HepG2 (cell line): Measurements from ENCODE around the gene GDF7. TPM values are rescaled to one million over a fixed set of nuclear protein-coding genes. Genes with fewer than 3 reads are reported as not detected.

ENCODE experiments used
- ARID2 ChIP-seq: sonication (generic); formaldehyde crosslinking; IDR thresholded peaks from 2 replicates; pipeline ENCODE4 v1.8.1; 2022; ENCODE audit warnings: mild to moderate bottlenecking, missing genetic modification reagents, borderline replicate concordance
- BORCS8-MEF2B ChIP-seq: sonication (generic); formaldehyde crosslinking; IDR thresholded peaks from 2 replicates; pipeline ENCODE4 v1.8.0; 2022; ENCODE audit warnings: mild to moderate bottlenecking, missing genetic modification reagents
- CBX1 ChIP-seq: IDR thresholded peaks from one replicate; pipeline ENCODE4 v1.6.1; 2016; ENCODE audit warnings: antibody characterized with exemption, low read depth
- CEBPG ChIP-seq: IDR thresholded peaks from 2 replicates; pipeline ENCODE4 v1.6.1; 2016
- CREB1 ChIP-seq, 2 experiments: fragments of 450-650 bp in 1 of 2; IDR thresholded peaks; 2 replicates each; pipeline ENCODE4 v1.6.1; 2016 to 2017; ENCODE audit warnings: control low read depth in 1 of 2, mild to moderate bottlenecking in 1 of 2, missing compliant biosample characterization in 1 of 2, missing genetic modification characterization in 1 of 2
- GLI4 ChIP-seq: sonication (generic); formaldehyde crosslinking; IDR thresholded peaks from 2 replicates; pipeline ENCODE4 v1.5.1; 2020; ENCODE audit warnings: missing genetic modification reagents, mild to moderate bottlenecking, moderate library complexity, borderline replicate concordance
- HDAC2 ChIP-seq: sonication (generic); formaldehyde crosslinking; IDR thresholded peaks from 2 replicates; pipeline ENCODE4 v1.4.0; 2020; ENCODE audit warnings: missing genetic modification reagents
- HHEX ChIP-seq: IDR thresholded peaks from 2 replicates; pipeline ENCODE4 v1.6.1; 2016; ENCODE audit warnings: control low read depth
- HINFP ChIP-seq: sonication (generic); formaldehyde crosslinking; IDR thresholded peaks from 2 replicates; pipeline ENCODE4 v1.4.0; 2020; ENCODE audit warnings: low read depth, mild to moderate bottlenecking, missing genetic modification reagents
- HMG20B ChIP-seq: conservative IDR thresholded peaks from 2 replicates; pipeline ENCODE4 v1.6.1; 2016; ENCODE audit warnings: missing genetic modification reagents, missing compliant biosample characterization
- IRF1 ChIP-seq: sonication (generic); formaldehyde crosslinking; IDR thresholded peaks from 2 replicates; pipeline ENCODE4 v1.4.0; 2020; ENCODE audit warnings: low read depth, mild to moderate bottlenecking, missing genetic modification reagents
- MTF1 ChIP-seq: sonication (generic); formaldehyde crosslinking; IDR thresholded peaks from 2 replicates; pipeline ENCODE4 v1.5.0; 2020; ENCODE audit warnings: missing genetic modification reagents
- NAIF1 ChIP-seq: sonication (generic); formaldehyde crosslinking; IDR thresholded peaks from 2 replicates; pipeline ENCODE4 v1.5.0; 2020; ENCODE audit warnings: mild to moderate bottlenecking, missing genetic modification reagents, borderline replicate concordance
- RBFOX2 ChIP-seq: fragments of 200-400 bp; formaldehyde crosslinking; IDR thresholded peaks from 2 replicates; pipeline ENCODE4 v1.6.1; 2017; ENCODE audit warnings: low read depth, mild to moderate bottlenecking, low read length
- TBL1XR1 ChIP-seq: fragments of 150-350 bp; IDR thresholded peaks from 2 replicates; pipeline ENCODE4 v1.6.1; 2014; ENCODE audit warnings: borderline replicate concordance, low read length; ENCODE audit not compliant: partially characterized antibody
- polyA plus RNA-seq, 8 experiments: library from polyadenylated mRNA; depleted of rRNA in 3 of 8; stranded (reverse) in 7 of 8; unstranded in 1 of 8; fragments of >200 nt; fragmentation: Illumina TruSeq in 4 of 8; extraction: Trizol in 4 of 8; gene quantifications; 2 replicates each; pipeline versions ENCODE4 v1.2.1 to v1.2.3, GENCODE V29; 2011 to 2016; ENCODE audit warnings: low read depth in 4 of 8, missing spikeins in 1 of 8, mixed read lengths in 1 of 8; ENCODE audit not compliant: insufficient read depth in 1 of 8
- total RNA-seq, 5 experiments: library from RNA; depleted of rRNA; stranded (reverse); fragments of >200 nt; fragmentation: Illumina TruSeq; extraction: Trizol; gene quantifications; 2 replicates each; pipeline ENCODE4 v1.2.3, GENCODE V29; 2016; ENCODE audit warnings: low read depth in 1 of 5
- TF ChIP-seq, protein P1 (sequence below): sonication (generic); formaldehyde crosslinking; IDR thresholded peaks from 2 replicates; pipeline ENCODE4 v1.4.0; 2020; ENCODE audit warnings: missing genetic modification reagents

The GDF7 gene
- total and polyA plus RNA-seq, 2 of the 13 experiments (the other 11 are each of a cell fraction or from before 2014, with no cell fraction given): 1.6 to 15.0 TPM

DNA sequence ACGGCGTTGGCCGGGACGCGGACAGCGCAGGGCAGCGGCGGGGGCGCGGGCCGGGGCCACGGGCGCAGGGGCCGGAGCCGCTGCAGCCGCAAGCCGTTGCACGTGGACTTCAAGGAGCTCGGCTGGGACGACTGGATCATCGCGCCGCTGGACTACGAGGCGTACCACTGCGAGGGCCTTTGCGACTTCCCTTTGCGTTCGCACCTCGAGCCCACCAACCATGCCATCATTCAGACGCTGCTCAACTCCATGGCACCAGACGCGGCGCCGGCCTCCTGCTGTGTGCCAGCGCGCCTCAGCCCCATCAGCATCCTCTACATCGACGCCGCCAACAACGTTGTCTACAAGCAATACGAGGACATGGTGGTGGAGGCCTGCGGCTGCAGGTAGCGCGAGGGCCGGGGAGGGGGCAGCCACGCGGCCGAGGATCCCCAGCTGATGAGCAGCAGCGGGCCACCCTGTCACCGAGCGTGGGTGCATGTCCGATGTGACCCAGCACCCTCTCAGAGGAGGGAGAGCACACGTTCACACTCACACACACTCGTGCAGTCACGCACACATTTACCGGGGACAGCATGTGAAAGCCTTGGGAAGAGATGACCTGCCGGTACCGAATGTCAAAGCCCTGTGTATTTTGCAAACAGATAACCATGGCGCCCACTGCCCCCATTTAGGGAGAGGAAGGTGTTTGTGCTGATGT is 4.2 kb downstream of the GDF7 start (continued):
- TF ChIP-seq NAIF1: no peak
- TF ChIP-seq CEBPG (CRISPR knock-in tag): no peak
- no peak for TF ChIP-seq GLI4 (CRISPR knock-in tag)
- no peak for TF ChIP-seq ARID2 (CRISPR knock-in tag)
- no peak for TF ChIP-seq IRF1 (CRISPR knock-in tag)
- TF ChIP-seq CREB1 (IDR thresholded peaks at IDR 0.05): no peak
- TF ChIP-seq CREB1 (CRISPR knock-in tag; IDR thresholded peaks at IDR 0.05): no peak
- TF ChIP-seq MTF1: no peak
- no peak for TF ChIP-seq HINFP (CRISPR knock-in tag)
- no peak for TF ChIP-seq HMG20B (CRISPR knock-in tag)
- TF ChIP-seq BORCS8-MEF2B (CRISPR knock-in tag): no peak
- no peak for TF ChIP-seq HDAC2 (CRISPR knock-in tag)
- TF ChIP-seq CBX1: no peak
- TF ChIP-seq, protein P1, sequence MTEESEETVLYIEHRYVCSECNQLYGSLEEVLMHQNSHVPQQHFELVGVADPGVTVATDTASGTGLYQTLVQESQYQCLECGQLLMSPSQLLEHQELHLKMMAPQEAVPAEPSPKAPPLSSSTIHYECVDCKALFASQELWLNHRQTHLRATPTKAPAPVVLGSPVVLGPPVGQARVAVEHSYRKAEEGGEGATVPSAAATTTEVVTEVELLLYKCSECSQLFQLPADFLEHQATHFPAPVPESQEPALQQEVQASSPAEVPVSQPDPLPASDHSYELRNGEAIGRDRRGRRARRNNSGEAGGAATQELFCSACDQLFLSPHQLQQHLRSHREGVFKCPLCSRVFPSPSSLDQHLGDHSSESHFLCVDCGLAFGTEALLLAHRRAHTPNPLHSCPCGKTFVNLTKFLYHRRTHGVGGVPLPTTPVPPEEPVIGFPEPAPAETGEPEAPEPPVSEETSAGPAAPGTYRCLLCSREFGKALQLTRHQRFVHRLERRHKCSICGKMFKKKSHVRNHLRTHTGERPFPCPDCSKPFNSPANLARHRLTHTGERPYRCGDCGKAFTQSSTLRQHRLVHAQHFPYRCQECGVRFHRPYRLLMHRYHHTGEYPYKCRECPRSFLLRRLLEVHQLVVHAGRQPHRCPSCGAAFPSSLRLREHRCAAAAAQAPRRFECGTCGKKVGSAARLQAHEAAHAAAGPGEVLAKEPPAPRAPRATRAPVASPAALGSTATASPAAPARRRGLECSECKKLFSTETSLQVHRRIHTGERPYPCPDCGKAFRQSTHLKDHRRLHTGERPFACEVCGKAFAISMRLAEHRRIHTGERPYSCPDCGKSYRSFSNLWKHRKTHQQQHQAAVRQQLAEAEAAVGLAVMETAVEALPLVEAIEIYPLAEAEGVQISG (CRISPR knock-in tag): no peak
- no peak for TF ChIP-seq TBL1XR1
- TF ChIP-seq RBFOX2: peak; percentile 50; the same call in 1 of the 2 replicates
- TF ChIP-seq HHEX: no peak
